Activated T-helper 2 cell treated with anti-CD3 and anti-CD28 coated beads, Interferon-gamma antibody, Interleukin-2, Interleukin-4, amounts not matched to agents 10 μg/mL and 5 μg/mL and 100 μg/mL, durations not matched to agents 14 hours and 24 hours and 36 hours (primary cell): ENCODE data around the gene UNK. TPM values are rescaled to one million over a fixed set of nuclear protein-coding genes. Genes with fewer than 3 reads are reported as not detected.

ENCODE experiments used
- DNase-seq: peaks from one replicate; pipeline ENCODE4 v3.0.0; 2021; ENCODE audit warnings: low spot score
- H3K27ac Mint-ChIP-seq: one replicate; pipeline ENCODE4 v1.8.0; 2021; ENCODE audit warnings: mixed read lengths
- H3K27me3 Mint-ChIP-seq: one replicate; pipeline ENCODE4 v1.8.0; 2021; ENCODE audit warnings: low read depth, mixed read lengths
- H3K36me3 Mint-ChIP-seq: one replicate; pipeline ENCODE4 v1.8.0; 2021; ENCODE audit warnings: low read depth, mixed read lengths
- H3K4me1 Mint-ChIP-seq: one replicate; pipeline ENCODE4 v1.8.0; 2021; ENCODE audit warnings: low read depth, mixed read lengths
- H3K4me3 Mint-ChIP-seq: one replicate; pipeline ENCODE4 v1.8.0; 2021; ENCODE audit warnings: low read depth, mild to moderate bottlenecking, moderate library complexity, mixed read lengths
- H3K9me3 Mint-ChIP-seq: one replicate; pipeline ENCODE4 v1.8.0; 2021; ENCODE audit warnings: mixed read lengths
- intact Hi-C: fragments of 100-400 bp; cut with micrococcal nuclease; formaldehyde crosslinking; loops from one replicate; pipeline ENCODE4 v1.15.1; 2023
- total RNA-seq: library from RNA; stranded (reverse); gene quantifications from 2 replicates; pipeline ENCODE4 v1.2.3, GENCODE V29; 2022

UNK gene
- total RNA-seq, 1 donor from 2014 or later, result 26.8 TPM

- Mint-ChIP-seq H3K9me3 (no peaks in the 10 kb centered on the region), H3K36me3 (peaks cover 41% of the 10 kb centered on the region), H3K4me3 (peak overlapping the region; percentile 97), H3K4me1 (peaks cover 37% of the 10 kb centered on the region), H3K27me3 (no peaks in the 10 kb centered on the region), H3K27ac (peak overlapping the region; percentile 98)
- intact Hi-C loops, result loop anchor here (1.0 to 5.0 kb wide), 3 partner anchors 15 to 948 kb away; partner anchors contain the start of genes GALK1, JMJD6, METTL23 and WBP2
- peak; percentile 96 for DNase-seq
Measured at GRCh38 chr17:75779250-75779986, 5.2 kb upstream of the UNK start.

- Mint-ChIP-seq H3K27ac (peak overlapping the region; percentile 98), H3K9me3 (no peaks in the 10 kb centered on the region), H3K4me1 (peaks cover 40% of the 10 kb centered on the region), H3K27me3 (no peaks in the 10 kb centered on the region), H3K4me3 (peak overlapping the region; percentile 97), H3K36me3 (peaks cover 41% of the 10 kb centered on the region)
- intact Hi-C loops, result loop anchor here (1.0 to 10.0 kb wide), 5 partner anchors 15 to 947 kb away; partner anchors contain the start of genes GALK1, GALR2, JMJD6 and METTL23
- DNase-seq, result no peak
Measured at GRCh38 chr17:75779987-75780889, 4.4 kb upstream of the UNK start.

- Mint-ChIP-seq H3K9me3 (no peaks in the 10 kb centered on the region), H3K27ac (peak overlapping the region; percentile 100), H3K4me1 (peaks cover 38% of the 10 kb centered on the region), H3K36me3 (peaks cover 24% of the 10 kb centered on the region), H3K27me3 (no peaks in the 10 kb centered on the region), H3K4me3 (peak overlapping the region; percentile 88)
- DNase-seq, result no peak
- intact Hi-C loops, result loop anchor here (5.0 to 10.0 kb wide), 2 partner anchors 292 to 484 kb away; partner anchors contain the start of genes GALR2, SRP68, UBALD2 and ZACN
Measured at GRCh38 chr17:75783069-75783783, 1.4 kb upstream of the UNK start.

GRCh38 chr17:75783803-75784472, 668 bp upstream of the UNK start:
- intact Hi-C loops, result loop anchor here (1.0 to 10.0 kb wide), 3 partner anchors 71 to 483 kb away; partner anchors contain the start of genes GALR2, SRP68, UBALD2 and WBP2
- no peak for DNase-seq
- H3K27ac Mint-ChIP-seq, result peak overlapping the region; percentile 100
- H3K36me3 Mint-ChIP-seq, result peaks cover 18% of the 10 kb centered on the region
- H3K27me3 Mint-ChIP-seq, result no peaks in the 10 kb centered on the region
- H3K9me3 Mint-ChIP-seq, result no peaks in the 10 kb centered on the region
- H3K4me3 Mint-ChIP-seq, result peak overlapping the region; percentile 88
- peaks cover 38% of the 10 kb centered on the region for H3K4me1 Mint-ChIP-seq

- intact Hi-C loops, result loop anchor here (10.0 kb wide), 1 partner anchor 290 kb away; the partner anchor contains the start of genes GALR2, SRP68 and ZACN
Measured at GRCh38 chr17:75785016-75785890, 647 bp downstream of the UNK start.

GRCh38 chr17:75791254-75791653, 6.6 kb downstream of the UNK start:
- no peaks in the 10 kb centered on the region for H3K27me3 Mint-ChIP-seq
- DNase-seq, result no peak
- no peak overlapping the region for H3K27ac Mint-ChIP-seq
- H3K9me3 Mint-ChIP-seq, result no peaks in the 10 kb centered on the region
- no peak overlapping the region for H3K4me3 Mint-ChIP-seq
- intact Hi-C loops, result no loop called here
- H3K36me3 Mint-ChIP-seq, result peaks cover 48% of the 10 kb centered on the region
- peaks cover 31% of the 10 kb centered on the region for H3K4me1 Mint-ChIP-seq

More at GRCh38 chr17:75785016-75785890, 647 bp downstream of the UNK start:
- DNase-seq, result peak; percentile 90
- peak overlapping the region; percentile 88 for H3K4me3 Mint-ChIP-seq
- peaks cover 14% of the 10 kb centered on the region for H3K36me3 Mint-ChIP-seq
- H3K9me3 Mint-ChIP-seq, result no peaks in the 10 kb centered on the region
- peak overlapping the region; percentile 100 for H3K27ac Mint-ChIP-seq
- H3K27me3 Mint-ChIP-seq, result no peaks in the 10 kb centered on the region
- H3K4me1 Mint-ChIP-seq, result peaks cover 33% of the 10 kb centered on the region

- H3K4me1 Mint-ChIP-seq, result peaks cover 27% of the 10 kb centered on the region
- peak overlapping the region; percentile 53 for H3K27ac Mint-ChIP-seq
- no peak for DNase-seq
- peaks cover 48% of the 10 kb centered on the region for H3K36me3 Mint-ChIP-seq
- no peak overlapping the region for H3K4me3 Mint-ChIP-seq
- H3K27me3 Mint-ChIP-seq, result no peaks in the 10 kb centered on the region
- no peaks in the 10 kb centered on the region for H3K9me3 Mint-ChIP-seq
- intact Hi-C loops, result no loop called here
Measured at GRCh38 chr17:75793460-75793859, 8.9 kb downstream of the UNK start.

GRCh38 chr17:75795820-75796607, 11.4 kb downstream of the UNK start:
- no peaks in the 10 kb centered on the region for H3K9me3 Mint-ChIP-seq
- DNase-seq, result no peak
- H3K4me1 Mint-ChIP-seq, result peaks cover 25% of the 10 kb centered on the region
- H3K36me3 Mint-ChIP-seq, result peaks cover 53% of the 10 kb centered on the region
- no peak overlapping the region for H3K4me3 Mint-ChIP-seq
- H3K27ac Mint-ChIP-seq, result no peak overlapping the region
- H3K27me3 Mint-ChIP-seq, result no peaks in the 10 kb centered on the region
- intact Hi-C loops, result no loop called here

- Mint-ChIP-seq H3K36me3 (peaks cover 36% of the 10 kb centered on the region), H3K4me3 (no peak overlapping the region), H3K9me3 (no peaks in the 10 kb centered on the region), H3K27me3 (no peaks in the 10 kb centered on the region), H3K4me1 (peaks cover 13% of the 10 kb centered on the region), H3K27ac (no peak overlapping the region)
- no peak for DNase-seq
- intact Hi-C loops, result no loop called here
Measured at GRCh38 chr17:75799402-75799801, 14.8 kb downstream of the UNK start.

GRCh38 chr17:75803883-75804282, 19.3 kb downstream of the UNK start:
- H3K4me1 Mint-ChIP-seq, result peaks cover 9% of the 10 kb centered on the region
- no peaks in the 10 kb centered on the region for H3K27me3 Mint-ChIP-seq
- H3K9me3 Mint-ChIP-seq, result no peaks in the 10 kb centered on the region
- H3K36me3 Mint-ChIP-seq, result peaks cover 12% of the 10 kb centered on the region
- no peak overlapping the region for H3K27ac Mint-ChIP-seq
- DNase-seq, result no peak
- intact Hi-C loops, result no loop called here
- H3K4me3 Mint-ChIP-seq, result no peak overlapping the region
